Measurements from ENCODE around the gene FGF1. TPM values are rescaled to one million over a fixed set of nuclear protein-coding genes. Genes with fewer than 3 reads are reported as not detected.

The FGF1 gene
- total and polyA plus RNA-seq, 2 of the 4 experiments (the other 2 are of a cell fraction): 7.6 to 7.7 TPM

- no peak overlapping the region for H2AFZ ChIP-seq (replicated peaks; ENCODE audit: low read length, poor library complexity)
- H3K23ac ChIP-seq (ENCODE audit: low read depth, low read length): no peak overlapping the region
- dilution Hi-C loops (cut with HindIII; ENCODE audit: low sequenced_read_pairs, unreplicated experiment): no loop called here
- H4K20me1 ChIP-seq (ENCODE audit: insufficient read depth, low read length): no peaks in the 10 kb centered on the region
- peaks cover 11% of the 10 kb centered on the region for H3K4me1 ChIP-seq (ENCODE audit: control insufficient read depth, insufficient read depth, low read length)
- no peak overlapping the region for H2BK5ac ChIP-seq (ENCODE audit: low read depth, low read length, poor library complexity, severe bottlenecking)
- no peak overlapping the region for H3K56ac ChIP-seq (ENCODE audit: extremely low read depth, insufficient read depth, low read length)
- H3K79me1 ChIP-seq (ENCODE audit: low read depth in 1 of 2, low read length in 2 of 2): no peaks in the 10 kb centered on the region
- no peaks in the 10 kb centered on the region for H3K9me3 ChIP-seq (ENCODE audit: control insufficient read depth, insufficient read depth, low read length)
- no peak overlapping the region for H3K4me3 ChIP-seq (ENCODE audit: insufficient read depth, low read depth, low read length)
- ChIA-PET CTCF (interaction anchor here (1.1 kb wide), 1 partner anchor 39 kb away, joined by 3 read pairs; no protein-coding TSS in a partner anchor), POLR2A (ENCODE audit: unreplicated experiment) (no interaction called here)
- H2BK20ac ChIP-seq (ENCODE audit: low read depth, low read length): no peak overlapping the region
- no peak overlapping the region for H3K9ac ChIP-seq (ENCODE audit: low read depth, low read length)
- no peak overlapping the region for H2BK15ac ChIP-seq (ENCODE audit: low read depth, low read length)
- H3K27me3 ChIP-seq (ENCODE audit: control insufficient read depth, insufficient read depth, low read length): no peaks in the 10 kb centered on the region
- no peak overlapping the region for H2AK9ac ChIP-seq (replicated peaks; ENCODE audit: low read depth, low read length, poor library complexity)
- no peak for DNase-seq
- no peak for TF ChIP-seq BHLHE40 (IDR thresholded peaks at IDR 0.05; ENCODE audit: low read depth, low read length)
- TF ChIP-seq POLR2A (IDR thresholded peaks at IDR 0.05; ENCODE audit: low read depth, low read length): no peak
- no peak for TF ChIP-seq SMC3 (IDR thresholded peaks at IDR 0.05; ENCODE audit: low read depth, low read length)
- TF ChIP-seq, protein P1, sequence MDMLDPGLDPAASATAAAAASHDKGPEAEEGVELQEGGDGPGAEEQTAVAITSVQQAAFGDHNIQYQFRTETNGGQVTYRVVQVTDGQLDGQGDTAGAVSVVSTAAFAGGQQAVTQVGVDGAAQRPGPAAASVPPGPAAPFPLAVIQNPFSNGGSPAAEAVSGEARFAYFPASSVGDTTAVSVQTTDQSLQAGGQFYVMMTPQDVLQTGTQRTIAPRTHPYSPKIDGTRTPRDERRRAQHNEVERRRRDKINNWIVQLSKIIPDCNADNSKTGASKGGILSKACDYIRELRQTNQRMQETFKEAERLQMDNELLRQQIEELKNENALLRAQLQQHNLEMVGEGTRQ (IDR thresholded peaks at IDR 0.05; ENCODE audit: low read depth, low read length): no peak
- no peak for TF ChIP-seq FOS (IDR thresholded peaks at IDR 0.05; ENCODE audit: low read depth, low read length)
- TF ChIP-seq CHD1 (IDR thresholded peaks at IDR 0.05; ENCODE audit: low read depth, low read length): no peak
- TF ChIP-seq CTCF (conservative IDR thresholded peaks at IDR 0.05; ENCODE audit: low read depth, low read length): no peak
- no peak for TF ChIP-seq MAZ (IDR thresholded peaks at IDR 0.05; ENCODE audit: borderline replicate concordance, low read depth, low read length)
- no peak for TF ChIP-seq MXI1 (IDR thresholded peaks at IDR 0.05; ENCODE audit: borderline replicate concordance, low read depth, low read length)
- no peak for TF ChIP-seq MAFK (IDR thresholded peaks at IDR 0.05; ENCODE audit: low read depth, low read length)
- no CpG with 5 or more reads among the region's 7 CpGs for WGBS, 2 experiments (ENCODE audit: extremely low coverage in 2 of 2, insufficient read length in 1 of 2)
- H2BK120ac ChIP-seq (ENCODE audit: low read depth, low read length): no peak overlapping the region
- H3K14ac ChIP-seq (replicated peaks; ENCODE audit: low read depth, low read length): no peak overlapping the region
- no TSS peak for BruUV-seq (replicated peaks)
- no peak overlapping the region for H3K27ac ChIP-seq (ENCODE audit: insufficient read depth, low read length)
- H4K8ac ChIP-seq (ENCODE audit: low read depth in 2 of 2, low read length in 2 of 2): no peak overlapping the region
- peaks cover 5% of the 10 kb centered on the region; the same call in 1 of the 2 replicates for H3K9me1 ChIP-seq (ENCODE audit: insufficient read depth, low read length)
- H4K91ac ChIP-seq (ENCODE audit: insufficient read depth, low read depth, low read length): no peak overlapping the region
- no peak overlapping the region for H3K4ac ChIP-seq (ENCODE audit: low read depth, low read length)
- no peak overlapping the region for H4K5ac ChIP-seq (ENCODE audit: low read depth, low read length)
- in situ Hi-C loops (cut with MboI; ENCODE audit: low sequenced_read_pairs): loop anchor here (10.0 kb wide), 1 partner anchor 549 kb away; no protein-coding TSS in a partner anchor
- no peak overlapping the region for H3K18ac ChIP-seq (ENCODE audit: low read depth, low read length)
- no peaks in the 10 kb centered on the region for H3K36me3 ChIP-seq (ENCODE audit: control insufficient read depth, insufficient read depth, low read length)
- no peak overlapping the region for H3K4me2 ChIP-seq (ENCODE audit: low read depth, low read length)
- intact Hi-C loops (cut with micrococcal nuclease): loop anchor here (10.0 kb wide), 1 partner anchor 679 kb away; the partner anchor contains the start of gene GNPDA1
- ATAC-seq (ENCODE audit: low read depth): no peak
- no peak overlapping the region for H2AK5ac ChIP-seq (ENCODE audit: low read depth, low read length)
These were observed 8.4 kb upstream of the FGF1 start for GRCh38 chr5:142694092-142694856.
